Myocyte (in vitro differentiated cells): ENCODE results near the gene IDH1. TPM values are rescaled to one million over a fixed set of nuclear protein-coding genes. Genes with fewer than 3 reads are reported as not detected.
"Not testable (repeated sequence)": the region's sequence is repeated elsewhere in the genome, so short reads cannot be mapped to it uniquely, and the experiment has no call there.

ENCODE experiments used
- DNase-seq: peaks from one replicate; pipeline ENCODE4 v3.0.0-alpha.2; 2012; ENCODE audit warnings: low read depth
- total RNA-seq: library from RNA; depleted of rRNA; stranded (reverse); fragments of >200 nt; gene quantifications from 2 replicates; pipeline ENCODE4 v1.2.3, GENCODE V29; 2014

IDH1 gene
- total RNA-seq, 1 donor from 2014 or later, result 79.4 TPM

DNA sequence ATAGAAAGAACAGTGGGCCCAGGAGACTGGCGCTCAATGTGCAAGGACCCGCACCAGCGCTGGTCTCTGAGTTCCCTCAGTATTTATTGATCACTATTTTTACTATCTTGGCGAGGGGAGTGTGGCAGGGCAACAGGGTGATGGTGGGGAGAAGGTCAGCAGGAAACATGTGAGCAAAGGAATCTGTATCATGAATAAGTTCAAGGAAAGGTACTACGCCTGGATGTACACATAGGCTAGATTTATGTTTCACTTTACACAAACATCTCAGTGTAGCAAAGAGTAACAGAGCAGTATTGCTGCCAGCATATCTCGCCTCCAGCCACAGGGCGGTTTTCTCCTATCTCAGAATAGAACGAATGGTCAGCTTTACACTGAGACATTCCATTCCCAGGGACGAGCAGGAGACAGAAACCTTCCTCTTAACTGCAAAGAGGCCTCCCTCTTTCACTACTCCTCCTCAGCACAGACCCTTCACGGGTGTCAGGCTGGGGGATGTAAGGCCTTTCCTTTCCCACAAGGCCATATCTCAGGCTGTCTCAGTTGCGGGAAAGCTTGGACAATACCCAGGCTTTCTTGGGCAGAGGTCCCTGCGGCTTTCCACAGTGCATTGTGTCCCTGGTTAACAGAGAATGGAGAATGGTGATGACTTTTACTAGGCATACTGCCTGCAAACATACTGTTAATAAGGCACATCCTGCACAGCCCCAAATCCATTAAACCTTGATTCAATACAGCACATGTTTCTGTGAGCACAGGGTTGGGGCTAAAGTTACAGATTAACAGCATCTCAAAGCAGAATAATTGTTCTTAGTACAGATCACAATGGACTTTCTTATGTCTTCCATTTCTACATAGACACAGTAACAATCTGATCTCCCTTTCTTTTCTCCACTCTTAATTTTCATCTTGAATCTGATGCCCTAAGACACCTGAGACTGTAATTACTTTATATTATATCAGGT lies 2.3 kb upstream of the IDH1 start:
- not testable (repeated sequence) for DNase-seq

DNA sequence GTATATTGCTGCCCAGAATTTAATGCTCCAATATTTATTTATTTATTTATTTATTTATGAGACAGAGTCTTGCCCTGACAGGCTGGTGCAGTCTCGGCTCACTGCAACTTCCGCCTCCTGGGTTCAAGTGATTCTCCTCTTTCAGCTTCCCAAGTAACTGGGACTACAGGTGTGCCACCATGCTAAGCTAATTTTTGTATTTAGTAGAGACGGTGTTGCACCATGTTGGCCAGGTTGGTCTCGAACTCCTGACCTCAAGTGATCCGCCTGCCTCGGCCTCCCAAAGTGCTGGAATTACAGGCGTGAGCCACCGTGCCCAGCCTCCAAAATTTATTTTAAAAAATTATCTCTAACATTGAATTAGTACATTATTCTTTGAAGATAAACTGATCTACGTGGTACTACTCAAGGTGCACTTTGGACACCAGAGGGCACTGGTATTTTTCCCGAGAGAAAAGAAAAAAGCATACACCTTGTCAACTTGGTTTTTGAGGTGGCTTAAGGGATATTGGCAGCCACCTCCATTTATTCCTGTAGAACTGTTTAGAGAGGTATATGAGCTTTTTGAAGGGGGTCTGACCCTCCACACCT lies 1.4 kb upstream of the IDH1 start:
- DNase-seq, result no peak

DNA sequence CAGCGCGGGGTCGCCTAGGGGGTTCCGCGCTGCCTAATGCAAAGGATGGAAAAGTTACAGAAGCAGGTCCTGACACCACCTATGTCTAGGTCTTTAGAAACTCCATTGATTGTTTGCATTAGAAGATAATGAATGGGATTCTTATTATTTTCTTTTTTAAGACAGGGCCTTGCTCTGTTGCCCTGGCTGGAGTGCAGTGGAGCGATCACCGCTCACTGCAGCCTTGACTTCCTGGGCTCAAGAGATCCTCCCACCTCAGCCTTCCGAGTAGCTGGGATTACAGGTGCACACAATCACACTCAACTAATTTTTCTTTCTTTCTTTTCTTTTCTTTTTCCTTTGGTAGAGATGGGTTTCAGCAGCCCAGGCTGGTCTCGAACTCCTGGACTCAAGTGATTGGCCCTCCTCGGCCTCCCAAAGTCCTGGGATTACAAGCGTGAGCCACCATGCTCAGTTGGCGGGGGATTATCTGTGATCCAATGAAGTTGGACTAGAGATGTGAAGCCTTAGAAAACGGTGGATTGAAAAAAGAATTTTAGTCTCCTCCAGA lies 761 bp upstream of the IDH1 start:
- DNase-seq, result no peak

DNA sequence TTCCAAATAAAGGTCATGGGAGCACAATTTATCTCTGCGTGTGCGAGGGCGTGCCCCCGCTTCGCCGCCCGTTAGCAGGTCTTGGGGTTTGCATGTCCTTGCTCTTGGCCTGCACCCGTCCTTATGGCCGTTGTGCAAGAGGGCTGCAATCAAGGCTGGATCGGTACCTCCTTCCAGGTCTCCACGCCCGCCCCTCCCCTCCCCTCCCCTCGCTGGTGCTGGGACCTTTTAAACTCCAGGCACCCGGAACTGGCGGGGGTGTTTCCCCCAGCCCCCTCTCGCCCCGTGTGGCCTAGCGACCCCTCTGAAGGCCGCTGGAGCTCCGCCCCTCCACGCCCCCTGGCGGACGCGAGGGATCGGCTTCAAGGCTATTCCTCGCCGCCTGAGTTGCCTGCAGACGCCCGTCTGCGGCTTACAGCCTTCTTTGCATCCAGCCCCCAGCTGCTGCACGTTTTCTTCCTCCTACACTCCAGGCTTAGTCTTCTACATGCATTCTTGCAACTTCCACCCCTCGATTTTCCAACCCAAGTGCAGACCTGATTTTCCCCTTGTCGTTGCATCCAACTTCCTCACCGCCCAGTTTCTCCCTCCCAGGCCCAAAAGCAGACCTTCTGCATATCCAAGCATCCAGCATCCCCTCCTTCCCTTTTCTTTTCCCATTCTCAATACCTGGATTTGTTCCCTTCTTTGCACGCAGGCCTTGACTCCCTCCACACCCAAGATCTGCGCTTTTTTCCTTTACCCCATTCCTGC lies 577 bp downstream of the IDH1 start:
- DNase-seq, result peak; percentile 86

DNA sequence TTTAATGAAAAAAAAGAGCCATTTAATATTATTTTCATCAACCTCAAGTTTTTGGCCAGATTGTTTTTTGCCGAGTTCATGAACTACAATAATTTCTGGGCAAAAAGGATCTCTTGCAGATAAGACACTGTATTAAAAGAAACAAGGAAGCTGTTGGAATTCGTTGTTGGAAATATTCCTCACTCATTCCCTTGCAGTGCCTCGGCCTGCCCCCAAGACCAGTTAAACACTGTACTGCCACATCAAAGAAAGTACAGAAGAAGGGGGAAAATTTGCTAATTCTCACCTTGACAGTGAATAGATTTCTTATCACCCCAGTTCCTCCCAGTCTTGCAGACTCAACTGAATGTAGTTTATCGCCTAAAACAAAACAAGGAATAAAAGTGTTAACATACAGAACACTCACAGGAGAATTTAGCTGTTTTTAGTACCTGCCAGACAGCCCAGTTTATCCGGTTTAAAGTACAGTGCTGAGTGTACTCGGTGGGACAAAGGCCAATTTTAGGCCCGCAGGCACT lies 1.2 kb downstream of the IDH1 start:
- DNase-seq, result peak; percentile 5

DNA sequence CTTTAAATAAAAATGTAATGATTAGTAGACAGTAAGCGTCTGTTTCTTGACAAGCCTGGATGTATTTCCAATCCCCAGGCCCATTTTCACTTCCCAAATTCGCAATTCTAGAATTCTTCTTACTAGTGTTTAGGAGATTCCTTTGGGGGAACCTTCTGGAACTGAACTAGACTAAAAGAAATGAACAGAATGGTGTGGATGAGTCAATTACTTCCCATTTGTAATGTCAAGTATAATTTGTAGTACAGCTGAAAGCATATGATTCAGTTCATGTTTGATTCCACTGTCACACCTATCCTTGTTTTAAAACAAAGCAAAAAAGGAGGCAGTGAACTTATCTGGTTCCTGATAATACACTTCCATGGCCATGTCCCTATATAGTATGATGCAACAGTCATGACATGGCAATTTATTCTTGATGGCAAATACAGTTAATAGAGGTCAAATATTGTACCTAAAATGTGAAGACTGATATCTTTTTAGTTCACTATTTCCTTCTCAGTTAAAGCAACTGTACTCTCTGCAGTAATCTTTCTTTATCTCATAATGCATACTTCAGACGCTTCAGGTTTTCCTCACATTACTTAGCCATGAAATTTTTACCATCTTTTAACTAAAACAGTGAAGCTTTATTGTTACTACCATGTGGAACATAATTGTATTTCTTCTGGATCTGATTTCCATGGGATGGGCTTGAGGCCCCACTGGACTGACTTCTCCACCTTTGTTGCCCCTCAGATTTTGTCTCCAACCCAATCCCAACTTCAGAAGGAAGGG lies 2.0 kb downstream of the IDH1 start:
- DNase-seq, result no peak

DNA sequence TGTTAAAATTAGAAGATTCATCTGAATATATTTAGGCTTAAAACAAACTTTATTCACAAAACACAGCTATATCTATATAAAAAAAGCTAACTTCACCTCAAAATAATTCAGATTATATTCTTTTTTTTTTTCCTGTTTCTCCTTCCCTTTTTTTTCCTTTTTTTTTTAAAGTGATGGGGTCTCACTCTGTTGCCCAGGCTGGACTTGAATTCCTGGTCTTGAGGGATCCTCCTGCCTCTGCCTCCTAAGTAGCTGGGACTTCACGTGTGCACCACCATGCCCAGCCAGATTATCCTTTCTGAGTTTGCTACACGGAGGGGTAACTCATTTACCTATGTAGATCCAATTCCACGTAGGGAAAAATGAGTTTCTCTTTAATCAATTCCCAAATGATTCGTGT lies 3.8 kb downstream of the IDH1 start:
- no peak for DNase-seq

DNA sequence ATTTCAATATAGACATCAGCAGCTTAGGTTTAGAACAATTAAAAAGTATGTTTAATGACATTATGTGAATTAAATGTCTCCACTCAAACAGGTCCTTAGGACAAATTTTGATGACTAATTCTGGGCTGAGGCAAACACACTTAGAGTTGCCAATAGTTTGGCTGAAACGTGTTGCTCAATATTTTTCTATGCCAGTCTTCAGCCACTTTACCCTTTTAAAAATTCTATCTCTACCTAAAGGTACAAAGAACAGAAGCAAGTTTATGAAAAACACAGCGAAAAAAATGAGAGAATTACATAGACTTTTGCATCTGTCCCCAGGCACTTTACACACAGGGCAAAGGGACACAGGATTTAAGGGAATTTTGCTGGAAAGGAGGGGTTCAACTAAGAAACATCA lies 4.5 kb downstream of the IDH1 start:
- no peak for DNase-seq

DNA sequence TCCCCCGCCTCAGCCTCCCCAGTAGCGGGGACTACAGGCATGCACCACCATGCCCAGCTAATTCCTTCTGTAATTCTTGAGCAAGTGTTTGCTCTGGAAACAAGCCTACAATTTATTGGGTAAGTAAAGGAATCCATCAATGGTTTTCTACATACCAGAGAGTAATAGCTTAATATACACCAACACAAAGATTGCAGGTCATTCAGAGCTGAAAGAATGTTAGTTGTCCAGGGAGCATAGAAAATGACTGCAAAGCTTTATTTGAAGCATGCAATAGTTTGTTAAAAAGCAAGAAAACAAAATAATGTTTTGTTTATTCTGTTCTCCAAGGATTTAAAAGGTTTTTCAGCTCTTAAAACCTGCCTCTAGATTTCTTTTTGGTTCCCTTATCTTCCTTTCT lies 5.6 kb downstream of the IDH1 start:
- no peak for DNase-seq

DNA sequence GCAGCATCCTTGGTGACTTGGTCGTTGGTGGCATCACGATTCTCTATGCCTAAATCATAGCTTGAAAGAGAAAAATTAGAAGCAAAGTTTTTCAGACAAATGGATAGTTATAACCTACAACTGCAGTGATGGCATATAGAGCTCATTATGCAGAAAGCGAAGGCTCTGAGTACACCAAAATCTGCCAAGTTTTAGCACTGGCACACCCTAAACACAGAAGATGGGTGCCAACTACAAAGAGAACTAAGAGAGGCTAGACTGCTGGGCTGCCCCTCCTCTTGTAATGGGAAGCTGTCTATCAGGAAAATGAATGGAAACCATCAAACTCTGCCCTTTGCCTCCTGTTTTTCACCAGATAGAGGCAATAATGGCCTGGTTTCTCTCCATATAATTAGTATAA lies 6.3 kb downstream of the IDH1 start:
- DNase-seq, result no peak

DNA sequence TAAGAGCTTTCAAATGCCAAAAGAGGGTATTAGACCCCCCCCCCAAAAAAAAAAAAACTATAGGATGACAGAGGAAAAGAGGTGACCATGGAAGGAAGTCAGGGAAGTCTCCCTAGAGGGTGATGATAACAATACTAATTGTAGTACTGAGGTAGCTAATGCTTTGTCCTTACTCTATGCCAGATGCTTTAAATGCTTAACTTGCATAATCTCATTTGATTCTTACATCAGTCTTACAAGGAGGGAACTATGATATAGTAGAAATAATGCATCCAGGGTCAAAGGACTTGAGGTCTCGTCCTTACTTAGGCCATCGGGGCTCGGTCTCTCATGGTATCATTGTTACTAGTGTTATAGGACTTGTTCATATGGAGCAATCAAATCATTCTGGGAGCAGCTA lies 9.1 kb downstream of the IDH1 start:
- no peak for DNase-seq

DNA sequence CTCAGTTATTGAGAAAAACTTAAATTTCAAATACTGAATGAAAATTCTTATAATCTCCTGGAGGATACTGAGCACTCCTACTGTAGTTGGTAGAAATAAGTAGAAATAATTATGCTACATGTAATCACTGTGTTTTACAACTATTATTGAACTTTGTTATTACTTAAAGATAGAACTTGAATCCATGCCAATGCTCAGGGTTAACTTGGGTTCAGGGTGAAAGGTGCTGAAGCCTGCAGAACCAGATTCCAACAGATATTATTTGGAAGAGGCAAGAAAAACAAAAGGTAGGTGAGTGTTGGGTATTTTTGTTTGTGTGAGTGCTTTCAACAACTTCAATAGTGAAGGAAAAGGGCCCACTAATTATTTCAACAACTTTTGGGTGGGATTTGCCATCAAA lies 10.4 kb downstream of the IDH1 start:
- DNase-seq, result no peak

DNA sequence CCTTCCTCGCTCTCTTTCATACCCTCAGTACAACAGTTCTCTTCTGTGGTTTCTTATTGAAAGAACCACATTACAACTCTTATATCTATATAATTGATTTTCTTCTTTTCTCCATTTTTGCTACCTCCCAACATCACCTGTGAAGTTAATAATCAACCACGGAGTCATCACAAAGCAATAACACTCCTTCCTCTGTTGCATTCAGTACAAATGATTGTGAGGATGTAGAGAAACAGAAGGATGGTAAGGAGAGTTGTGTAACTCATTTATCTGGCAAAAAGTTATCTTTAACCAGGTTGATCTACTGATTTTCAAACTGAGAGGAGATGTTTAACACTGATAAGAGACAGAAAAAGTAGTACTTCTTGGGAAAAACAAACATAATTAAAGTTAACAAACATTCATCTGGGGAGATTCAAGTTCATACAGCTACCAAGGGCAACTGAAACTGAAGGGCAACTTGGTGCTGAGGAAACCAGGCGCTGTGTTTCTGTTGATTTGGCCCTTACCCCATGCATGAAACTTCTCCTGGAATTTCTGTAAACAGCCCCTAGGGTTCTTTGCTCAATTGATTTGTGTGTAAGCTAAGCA lies 14.2 kb downstream of the IDH1 start:
- no peak for DNase-seq

DNA sequence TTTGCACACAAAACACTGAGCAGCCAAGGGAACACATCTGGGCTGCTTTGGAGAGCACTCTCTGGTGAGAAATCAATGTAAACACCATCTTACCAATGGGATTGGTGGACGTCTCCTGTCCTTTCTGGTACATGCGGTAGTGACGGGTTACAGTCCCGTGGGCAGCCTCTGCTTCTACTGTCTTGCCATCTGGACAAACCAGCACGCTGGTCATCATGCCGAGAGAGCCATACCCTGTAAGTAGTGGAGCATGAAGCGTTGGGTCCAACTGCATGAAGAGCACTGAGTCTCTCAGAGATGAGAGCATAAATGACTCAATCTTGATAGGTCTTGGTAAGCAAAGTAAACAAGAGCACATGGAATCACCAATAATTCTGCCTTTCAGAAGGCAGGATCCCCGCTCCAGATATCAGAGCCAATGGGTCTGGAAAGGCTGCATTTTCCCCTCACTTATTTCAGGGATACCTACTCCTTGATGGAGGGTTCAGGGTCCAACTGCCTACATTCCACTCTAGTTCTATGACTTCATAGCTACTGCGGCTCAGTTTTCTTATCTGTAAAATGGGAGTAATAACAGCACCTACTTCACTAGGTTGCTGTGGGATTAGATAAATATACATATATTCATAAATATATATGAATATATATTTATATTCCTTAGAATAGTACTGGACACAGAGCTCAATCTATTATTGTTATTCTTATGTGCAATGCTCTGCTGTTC lies 14.9 kb downstream of the IDH1 start:
- no peak for DNase-seq

DNA sequence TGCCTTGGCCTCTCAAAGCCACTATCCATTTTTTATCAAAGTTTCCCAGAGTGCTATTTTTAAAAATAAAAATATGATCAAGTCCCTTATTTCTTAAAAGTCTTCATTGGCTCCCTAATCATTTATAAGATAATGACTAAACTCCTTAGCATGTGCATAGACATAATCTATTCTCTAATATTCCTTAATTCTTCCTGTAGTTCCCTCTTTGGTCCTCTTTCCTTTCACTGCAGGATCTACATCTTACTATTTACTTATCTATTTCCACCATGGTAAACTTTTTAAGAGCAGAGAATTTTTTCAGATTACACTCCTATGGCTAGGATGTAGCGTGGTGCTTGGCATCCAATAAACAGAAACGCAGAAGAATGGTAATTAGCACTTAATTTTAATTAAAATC lies 19.0 kb downstream of the IDH1 start:
- DNase-seq, result no peak

DNA sequence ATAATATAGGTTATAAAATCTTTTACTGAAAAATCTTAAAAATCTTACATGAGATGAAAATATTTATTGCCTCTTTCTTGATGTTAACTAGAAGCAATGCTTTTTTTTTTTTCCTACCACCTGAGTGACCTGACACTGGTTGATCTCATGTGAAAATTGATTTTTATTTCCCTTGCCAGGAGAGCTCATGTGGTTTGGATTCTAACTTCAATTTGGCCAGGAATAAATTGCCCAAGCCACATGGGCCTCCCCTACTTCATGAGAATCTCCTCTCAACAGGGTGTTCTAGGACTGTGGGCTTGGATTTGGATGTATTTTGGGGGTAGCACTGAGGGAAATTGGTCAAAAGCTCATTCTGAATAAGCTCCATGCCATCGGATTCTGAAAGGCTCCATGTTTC lies 20.1 kb downstream of the IDH1 start:
- no peak for DNase-seq

DNA sequence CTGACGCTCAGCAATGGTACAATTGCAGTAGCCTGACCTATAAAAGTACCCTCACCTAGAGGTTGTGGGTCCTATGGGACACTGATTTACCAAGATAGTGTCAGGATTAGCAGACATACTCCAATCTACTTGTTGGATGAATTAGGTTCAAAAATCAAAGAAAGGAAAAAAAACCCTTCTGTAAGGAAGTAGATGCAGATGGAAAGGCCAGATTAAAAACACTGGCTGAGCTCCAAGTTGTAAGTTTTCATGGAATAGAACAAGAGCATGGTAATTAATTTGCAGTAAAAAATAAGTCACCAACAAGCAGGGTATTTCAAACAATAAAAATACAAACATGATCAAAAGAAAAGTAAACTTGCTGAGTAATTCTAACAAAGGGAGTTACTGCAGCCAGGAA lies 26.4 kb downstream of the IDH1 start:
- no peak for DNase-seq

DNA sequence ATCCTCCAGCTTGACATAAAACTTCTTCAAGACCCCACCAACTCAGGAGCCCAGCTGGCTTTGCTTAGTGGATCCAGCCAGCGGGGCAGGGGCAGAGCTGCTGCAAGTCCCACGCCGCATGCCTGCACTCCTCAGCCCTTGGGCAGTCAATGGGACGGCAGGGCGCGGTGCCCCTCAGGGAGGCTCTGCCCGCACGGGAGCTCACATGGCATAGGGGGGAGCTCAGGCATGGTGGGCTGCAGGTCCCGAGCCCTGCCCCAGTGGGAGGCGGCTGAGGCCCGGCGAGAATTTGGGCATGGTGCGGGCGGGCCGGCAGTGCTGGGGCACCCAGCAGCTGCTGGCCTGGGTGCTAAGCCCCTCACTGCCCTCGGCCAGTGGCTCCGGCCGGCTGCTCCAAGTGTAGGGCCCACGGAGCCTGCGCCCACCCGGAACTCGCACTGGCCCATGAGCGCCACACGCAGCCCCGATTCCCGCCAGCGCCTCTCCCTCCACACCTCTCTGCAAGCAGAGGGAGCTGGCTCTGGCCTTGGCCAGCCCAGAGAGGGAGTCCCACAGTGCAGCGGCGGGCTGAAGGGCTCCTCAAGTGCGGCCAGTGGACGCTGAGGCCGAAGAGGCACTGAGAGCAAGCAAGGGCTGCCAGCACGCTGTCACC lies 27.2 kb downstream of the IDH1 start:
- DNase-seq, result no peak

DNA sequence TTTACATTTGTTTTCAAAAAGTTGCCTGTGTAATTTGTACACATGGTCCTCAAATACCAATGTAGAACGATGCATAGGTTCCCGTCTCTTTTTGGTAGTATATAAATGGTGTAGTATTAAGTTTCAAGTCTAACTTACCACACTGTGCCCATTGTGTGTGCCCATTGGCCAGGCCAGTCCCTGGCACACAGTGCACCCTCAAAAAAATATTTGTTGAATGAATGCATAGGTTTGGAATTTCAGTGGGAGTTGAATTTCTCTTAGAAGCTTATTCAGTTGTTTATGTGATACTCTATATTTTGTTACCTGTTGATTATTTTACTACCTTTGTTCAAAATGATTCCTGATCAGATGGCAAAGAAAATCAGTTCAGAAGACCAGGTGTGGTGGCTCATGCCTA lies 30.1 kb downstream of the IDH1 start:
- peak; percentile 3 for DNase-seq
